SH-SY5Y (cell line): ENCODE results near the gene CDKN1C.

ENCODE experiments used
- GATA2 ChIP-seq: IDR thresholded peaks from 2 replicates; pipeline ENCODE4 v1.6.1; 2011; ENCODE audit warnings: mild to moderate bottlenecking, low read depth, low read length
- GATA3 ChIP-seq: IDR thresholded peaks from 2 replicates; pipeline ENCODE4 v1.6.1; 2011; ENCODE audit warnings: low read depth, mild to moderate bottlenecking, low read length, moderate library complexity

GRCh38 chr11:2893935-2894334 is 8.4 kb upstream of the CDKN1C start:
- TF ChIP-seq GATA2 (no peak), GATA3 (no peak)
